Measurements from ENCODE around the gene KCNG2.

Gene KCNG2

GRCh38 chr18:79944126-79944731 is 146.5 kb downstream of the KCNG2 start:
- DNase-seq: no peak

- no peak for DNase-seq
Observed at GRCh38 chr18:79944746-79945117, 147.0 kb downstream of the KCNG2 start.

GRCh38 chr18:79945118-79946042 is 147.6 kb downstream of the KCNG2 start:
- no peak for DNase-seq

GRCh38 chr18:79947054-79947755 is 149.5 kb downstream of the KCNG2 start:
- DNase-seq: no peak

- no peak for DNase-seq
Observed at GRCh38 chr18:79947881-79948610, 150.3 kb downstream of the KCNG2 start.

GRCh38 chr18:79948719-79949411 is 151.1 kb downstream of the KCNG2 start:
- no peak for DNase-seq
